22Rv1 (cell line): Measurements from ENCODE around the gene SNX11.

Experiments used
- CTCF ChIP-seq: fragments of 450-650 bp; IDR thresholded peaks from 2 replicates; pipeline ENCODE4 v1.5.1; 2017; ENCODE audit warnings: mild to moderate bottlenecking
- ZFX ChIP-seq: fragments of 450-650 bp; IDR thresholded peaks from 2 replicates; pipeline ENCODE4 v1.6.1; 2017; ENCODE audit warnings: antibody characterized with exemption, borderline replicate concordance

GRCh38 chr17:48152289-48152688 is 44.7 kb downstream of the SNX11 start:
- TF ChIP-seq CTCF (no peak), ZFX (no peak)
